ENCODE measurements around the gene NECTIN2.

NECTIN2 gene

GRCh38 chr19:44930088-44930487 lies 84.0 kb downstream of the NECTIN2 start:
- DNase-seq (ENCODE audit: low read depth), result no peak
- H3K4me3 ChIP-seq (ENCODE audit: low read length), result no peak overlapping the region
- TF ChIP-seq CTCF (conservative IDR thresholded peaks at IDR 0.05; ENCODE audit: low read depth, low read length), result no peak

- no peak for TF ChIP-seq CTCF (conservative IDR thresholded peaks at IDR 0.05; ENCODE audit: low read depth, low read length)
- DNase-seq (ENCODE audit: low read depth), result no peak
- H3K4me3 ChIP-seq (ENCODE audit: low read length), result no peak overlapping the region
Measured at GRCh38 chr19:44931541-44931940, 85.4 kb downstream of the NECTIN2 start.
